ENCODE results near the gene ZNF783. TPM values are rescaled to one million over a fixed set of nuclear protein-coding genes. Genes with fewer than 3 reads are reported as not detected.
A peak's percentile ranks its signal among the peaks of the same experiment; 100 is the strongest.
"Not testable (repeated sequence)": the region's sequence is repeated elsewhere in the genome, so short reads cannot be mapped to it uniquely, and the experiment has no call there.

ZNF783 gene
- polyA plus RNA-seq (ENCODE audit: low read depth in 6 of 6) = 1 to 10 TPM; 1.3 to 9.2 (median 6.0) TPM

DNA sequence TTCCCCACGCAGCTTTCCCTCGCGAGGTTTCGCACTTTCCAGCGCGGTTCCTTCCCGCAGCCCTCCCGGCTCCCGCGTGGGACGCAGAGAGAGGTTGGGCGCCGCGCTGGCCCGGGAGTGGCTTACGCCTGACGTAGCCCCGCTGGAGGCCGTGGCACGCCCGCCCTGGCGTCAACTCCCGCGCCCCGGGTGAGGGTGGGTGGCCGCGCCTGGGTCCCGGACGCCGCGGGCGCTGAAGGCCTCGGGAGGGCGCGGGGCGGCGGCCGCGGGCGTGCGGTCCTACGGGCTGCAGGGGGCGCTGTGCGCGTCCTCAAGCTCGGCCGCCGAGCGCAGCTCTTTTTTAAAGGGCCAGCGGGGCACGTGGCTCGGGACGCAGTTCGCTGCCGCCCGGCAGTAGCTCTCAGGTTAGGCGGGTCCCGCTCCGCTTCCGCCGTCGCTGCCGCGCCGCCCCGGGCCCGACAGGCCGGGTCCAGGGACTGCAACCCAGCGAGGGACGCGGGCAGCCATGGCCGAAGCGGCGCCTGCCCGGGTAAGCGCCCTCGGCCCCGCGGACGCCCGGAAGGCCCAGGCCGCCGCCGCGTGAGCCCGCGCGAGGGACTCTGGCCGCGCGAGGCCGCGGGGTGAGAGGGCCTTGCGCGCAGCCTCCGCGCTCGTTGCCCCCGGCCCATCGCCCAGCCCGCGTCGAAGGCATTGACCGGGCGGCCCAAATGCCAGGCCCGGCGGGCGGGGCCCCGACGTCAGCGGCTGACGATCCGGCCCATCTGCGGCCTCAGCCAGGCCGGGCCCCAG, at the start of gene ZNF783:
TSS of gene ZNF783 (plus strand) at position 368 of the 789 bp plus-strand sequence. CDS start at position 506, 138 bp downstream.
- H3K4me3 Mint-ChIP-seq = peak within 1 kb of the TSS; percentile 84 to 92 (median 91)

DNA sequence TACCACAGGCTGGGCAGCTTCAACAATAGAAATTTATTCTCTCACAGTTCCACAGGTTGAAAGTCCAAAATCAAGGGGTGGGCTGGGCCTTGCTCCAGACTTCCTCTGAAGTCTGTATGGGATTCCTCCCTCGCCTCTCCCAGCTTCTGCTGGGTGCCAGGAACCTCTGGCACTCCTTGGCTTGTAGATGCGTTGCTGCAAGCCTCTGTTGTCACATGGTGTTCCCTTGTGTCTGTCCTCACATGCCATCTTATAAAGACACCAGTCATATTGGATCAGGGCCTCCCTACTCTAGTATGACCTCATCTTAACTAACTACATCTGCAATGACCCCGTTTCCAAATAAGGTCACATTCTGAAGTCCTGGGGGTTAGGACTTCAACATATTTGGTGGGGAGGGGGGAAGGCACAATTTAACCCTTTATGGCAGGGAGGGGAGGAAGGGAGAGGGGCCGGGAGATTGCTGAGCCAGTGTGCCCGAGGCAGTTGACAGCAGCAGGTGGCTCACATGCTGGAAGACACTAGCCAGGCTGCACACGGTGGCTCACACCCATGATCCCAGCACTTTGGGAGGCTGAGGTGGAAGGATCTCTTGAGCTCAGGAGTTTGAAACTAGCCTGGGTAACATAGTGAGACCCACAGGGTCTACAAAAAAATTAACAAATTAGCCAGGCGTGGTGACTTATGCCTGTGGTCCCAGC, 47.8 kb upstream of the ZNF783 start:
- DNase-seq (no peak), ATAC-seq (ENCODE audit: low read depth in 2 of 2) (no peak)
- peaks cover 15 to 26% of the 10 kb centered on the region in 2 donors for H3K36me3 Mint-ChIP-seq
- peak overlapping the region in 2 of 8 donors; percentile 9 to 59 for H3K4me3 Mint-ChIP-seq
- no peaks in the 10 kb centered on the region for H3K9me3 Mint-ChIP-seq
- no peak overlapping the region for H3K27ac Mint-ChIP-seq
- H3K4me1 Mint-ChIP-seq = peaks cover 4 to 16% (median 6%) of the 10 kb centered on the region in 3 donors
- no peaks in the 10 kb centered on the region for H3K27me3 Mint-ChIP-seq

More for the DNA sequence above, at the start of gene ZNF783:
- peak; percentile 84 to 85 for ATAC-seq (ENCODE audit: low read depth in 2 of 2)
- H3K36me3 Mint-ChIP-seq = peaks cover 0 to 9% of the 10 kb centered on the region in 2 donors
- peak within 1 kb of the TSS; percentile 66 to 97 (median 86) for H3K27ac Mint-ChIP-seq
- H3K4me1 Mint-ChIP-seq = peaks cover 23 to 40% (median 24%) of the 10 kb centered on the region in 3 donors
- peak; percentile 84 for DNase-seq
- no peaks in the 10 kb centered on the region for H3K27me3 Mint-ChIP-seq
- H3K9me3 Mint-ChIP-seq = no peaks in the 10 kb centered on the region

DNA sequence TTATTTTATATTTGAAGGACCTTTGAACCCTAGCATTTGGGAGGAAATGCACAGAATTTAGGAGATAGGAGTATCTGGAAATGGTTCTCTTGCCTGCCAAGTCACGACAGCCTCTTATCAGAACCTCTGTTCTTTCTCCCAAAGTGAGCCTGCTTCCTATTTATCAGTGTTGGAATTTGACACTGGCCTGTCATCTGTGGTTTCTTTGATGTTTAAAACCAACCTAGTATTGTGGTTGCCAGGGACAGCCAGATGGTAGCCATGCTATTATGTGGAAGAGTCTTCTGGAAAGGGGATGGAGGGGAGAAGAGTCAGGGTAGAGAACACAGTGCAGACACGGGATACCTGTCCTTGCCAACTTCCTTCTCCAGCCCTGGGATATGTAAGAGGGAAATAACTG, 45.6 kb upstream of the ZNF783 start:
- Mint-ChIP-seq H3K9me3 (no peaks in the 10 kb centered on the region), H3K4me1 (peaks cover 0 to 10% (median 4%) of the 10 kb centered on the region in 3 donors), H3K27ac (no peak overlapping the region), H3K4me3 (no peak overlapping the region), H3K27me3 (no peaks in the 10 kb centered on the region), H3K36me3 (peaks cover 18 to 25% of the 10 kb centered on the region in 2 donors)
- no peak for ATAC-seq (ENCODE audit: low read depth in 2 of 2)
- no peak for DNase-seq

DNA sequence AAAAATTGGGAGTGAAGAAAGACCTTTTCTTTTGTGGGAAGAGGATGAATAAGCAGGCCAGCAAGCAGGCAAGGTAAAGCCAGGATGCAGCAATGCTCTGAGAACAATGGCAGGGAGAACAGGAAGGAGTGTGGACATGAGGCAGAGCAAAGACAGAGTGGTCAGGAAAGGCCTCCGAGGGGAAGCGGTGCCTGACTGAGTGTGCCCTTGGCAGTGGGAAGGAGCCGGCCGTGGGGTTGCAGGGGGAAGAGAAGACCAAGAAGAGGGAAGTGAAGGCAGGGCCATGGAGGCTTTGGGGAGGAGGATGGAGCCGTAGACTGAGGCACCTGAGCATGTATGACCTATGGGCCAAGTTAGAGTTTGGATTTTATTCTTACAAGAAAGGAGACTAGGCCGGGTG, 44.4 kb upstream of the ZNF783 start:
- Mint-ChIP-seq H3K36me3 (peaks cover 14 to 32% of the 10 kb centered on the region in 2 donors), H3K4me3 (no peak overlapping the region), H3K27ac (no peak overlapping the region), H3K27me3 (no peaks in the 10 kb centered on the region), H3K9me3 (no peaks in the 10 kb centered on the region), H3K4me1 (peaks cover 0 to 15% (median 4%) of the 10 kb centered on the region in 3 donors)
- no peak for ATAC-seq (ENCODE audit: low read depth in 2 of 2)
- no peak for DNase-seq

DNA sequence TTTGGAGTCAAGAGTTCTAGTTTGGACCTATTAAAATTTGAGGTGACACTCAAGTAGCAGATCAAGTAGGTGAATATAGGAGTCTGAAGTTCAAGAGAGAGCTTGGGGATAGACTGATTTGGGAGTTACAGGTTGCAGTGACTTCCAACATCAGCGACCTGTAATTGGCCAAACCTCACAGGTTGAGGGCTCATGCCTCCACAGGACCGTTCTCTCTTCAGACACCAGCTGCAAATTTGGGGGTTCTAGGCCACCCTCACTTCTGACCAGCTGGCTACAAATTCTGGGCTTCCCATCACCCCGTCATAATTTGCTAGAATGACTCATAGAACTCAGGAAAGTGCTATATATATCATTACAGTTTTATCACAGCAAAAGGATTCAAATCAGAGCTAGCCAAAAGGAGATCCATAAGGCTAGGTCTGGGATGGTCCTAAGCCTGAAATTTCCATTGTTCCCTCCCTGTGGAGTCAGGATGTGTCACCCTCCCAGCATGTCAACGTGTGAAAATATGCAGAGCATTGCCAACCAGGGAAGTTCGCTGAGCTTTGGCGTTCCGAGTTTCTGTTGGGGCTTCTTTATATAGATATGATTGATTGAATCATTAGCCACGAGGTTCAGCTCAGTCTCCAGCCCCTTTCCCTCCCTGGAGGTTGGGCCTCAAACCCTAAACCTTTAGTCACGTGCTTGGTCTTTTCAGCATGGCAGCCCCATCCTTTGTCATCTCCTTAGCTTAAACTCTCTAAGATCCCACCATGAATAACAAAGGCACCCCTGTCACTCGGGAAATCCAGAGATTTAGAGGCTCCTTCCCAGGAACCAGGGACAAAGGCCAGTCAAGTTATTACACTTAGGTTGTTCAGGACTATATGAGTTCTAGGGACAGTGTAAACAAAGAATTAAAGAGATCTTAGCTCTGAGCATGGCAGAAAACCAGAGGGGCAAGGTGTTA, 43.3 kb upstream of the ZNF783 start:
- Mint-ChIP-seq H3K4me3 (no peak overlapping the region), H3K9me3 (no peaks in the 10 kb centered on the region), H3K27me3 (no peaks in the 10 kb centered on the region), H3K4me1 (peaks cover 0 to 15% (median 4%) of the 10 kb centered on the region in 3 donors), H3K36me3 (peaks cover 14 to 26% of the 10 kb centered on the region in 2 donors), H3K27ac (peak overlapping the region in 1 of 6 donors; percentile 87)
- no peak for DNase-seq
- no peak for ATAC-seq (ENCODE audit: low read depth in 2 of 2)

DNA sequence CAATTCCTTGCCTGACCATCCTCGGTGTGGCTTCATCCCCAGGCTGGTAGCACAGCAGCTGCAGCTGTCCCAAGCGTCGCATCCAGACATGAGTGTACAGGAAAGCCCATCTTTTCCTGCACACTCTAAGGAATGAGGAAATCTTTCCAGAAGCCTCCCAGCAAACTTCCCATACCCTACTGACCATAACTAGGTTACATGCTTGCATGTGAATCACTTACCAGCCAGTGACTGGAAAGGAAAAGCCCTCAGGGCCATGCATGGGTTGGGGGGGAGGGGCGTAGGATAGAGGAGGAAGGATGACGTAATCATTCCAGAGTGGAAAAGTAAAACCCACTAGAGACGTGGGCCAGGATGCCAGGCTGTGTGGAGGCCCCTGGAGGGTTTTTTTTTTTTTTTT, 41.5 kb upstream of the ZNF783 start:
- ATAC-seq (ENCODE audit: low read depth in 2 of 2) = no peak
- Mint-ChIP-seq H3K27me3 (no peaks in the 10 kb centered on the region), H3K9me3 (no peaks in the 10 kb centered on the region), H3K4me1 (peaks cover 0 to 15% (median 4%) of the 10 kb centered on the region in 3 donors), H3K36me3 (peaks cover 14 to 27% of the 10 kb centered on the region in 2 donors), H3K4me3 (no peak overlapping the region), H3K27ac (no peak overlapping the region)
- no peak for DNase-seq

DNA sequence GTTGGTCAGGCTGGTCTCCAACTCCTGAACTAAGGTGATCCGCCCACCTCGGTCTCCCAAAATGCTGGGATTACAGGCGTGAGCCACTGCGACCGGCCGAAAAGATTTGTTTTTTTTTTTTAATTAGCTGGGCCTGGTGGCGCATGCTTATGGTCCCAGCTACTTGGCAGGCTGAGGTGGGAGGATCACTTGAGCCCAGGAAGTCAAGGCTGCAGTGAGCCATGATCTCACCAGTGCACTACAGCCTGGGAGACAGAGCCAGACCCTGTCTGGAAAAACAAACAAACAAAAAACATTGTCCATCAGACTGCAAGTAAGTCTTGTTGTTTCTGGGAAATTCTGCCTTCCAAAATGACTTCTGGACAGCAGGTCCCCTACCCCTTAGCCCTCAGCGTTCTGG, 38.8 kb upstream of the ZNF783 start:
- no peak for ATAC-seq (ENCODE audit: low read depth in 2 of 2)
- no peak overlapping the region for H3K4me3 Mint-ChIP-seq
- H3K9me3 Mint-ChIP-seq = no peaks in the 10 kb centered on the region
- peaks cover 0 to 6% (median 4%) of the 10 kb centered on the region in 3 donors for H3K4me1 Mint-ChIP-seq
- H3K27ac Mint-ChIP-seq = no peak overlapping the region
- peaks cover 9 to 23% of the 10 kb centered on the region in 2 donors for H3K36me3 Mint-ChIP-seq
- DNase-seq = no peak
- H3K27me3 Mint-ChIP-seq = no peaks in the 10 kb centered on the region

DNA sequence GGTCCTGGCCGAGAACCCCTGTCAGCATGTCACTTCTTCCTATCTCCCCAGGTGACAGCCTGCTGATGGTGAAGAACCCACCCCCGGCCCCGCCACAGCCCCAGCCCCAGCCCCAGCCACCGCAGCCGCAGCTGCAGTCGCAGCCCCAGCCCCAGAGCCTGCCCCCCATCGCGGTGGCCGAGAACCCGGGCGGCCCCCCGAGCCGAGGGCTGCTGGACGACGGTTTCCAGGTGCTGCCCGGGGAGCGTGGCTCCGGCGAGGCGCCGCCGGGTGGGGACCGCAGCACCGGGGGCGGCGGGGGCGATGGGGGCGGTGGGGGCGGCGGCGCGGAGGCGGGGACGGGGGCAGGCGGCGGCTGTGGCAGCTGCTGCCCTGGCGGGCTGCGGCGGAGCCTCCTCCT, 38.2 kb upstream of the ZNF783 start:
- Mint-ChIP-seq H3K4me3 (no peak overlapping the region), H3K4me1 (peaks cover 0 to 5% (median 4%) of the 10 kb centered on the region in 3 donors), H3K9me3 (no peaks in the 10 kb centered on the region), H3K27ac (no peak overlapping the region), H3K36me3 (peaks cover 9 to 23% of the 10 kb centered on the region in 2 donors), H3K27me3 (no peaks in the 10 kb centered on the region)
- no peak for ATAC-seq (ENCODE audit: low read depth in 2 of 2)
- no peak for DNase-seq

DNA sequence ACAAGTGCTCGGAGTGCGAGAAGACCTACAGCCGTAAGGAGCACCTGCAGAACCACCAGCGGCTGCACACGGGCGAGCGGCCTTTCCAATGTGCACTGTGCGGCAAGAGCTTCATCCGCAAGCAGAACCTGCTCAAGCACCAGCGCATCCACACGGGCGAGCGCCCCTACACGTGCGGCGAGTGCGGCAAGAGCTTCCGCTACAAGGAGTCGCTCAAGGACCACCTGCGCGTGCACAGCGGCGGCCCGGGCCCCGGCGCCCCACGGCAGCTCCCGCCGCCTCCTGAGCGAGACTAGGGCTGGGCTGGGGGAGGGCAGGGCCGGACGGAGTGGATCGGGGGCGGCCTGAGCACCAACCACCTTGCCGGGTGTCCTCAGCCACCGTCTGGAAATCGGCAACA, 37.6 kb upstream of the ZNF783 start:
- Mint-ChIP-seq H3K4me3 (no peak overlapping the region), H3K9me3 (no peaks in the 10 kb centered on the region), H3K27me3 (peaks cover 0 to under 1% (median under 1%) of the 10 kb centered on the region in 3 donors), H3K36me3 (peaks cover 6 to 23% of the 10 kb centered on the region in 2 donors), H3K27ac (no peak overlapping the region), H3K4me1 (peaks cover 0 to 5% (median under 1%) of the 10 kb centered on the region in 3 donors)
- DNase-seq (no peak), ATAC-seq (ENCODE audit: low read depth in 2 of 2) (no peak)

DNA sequence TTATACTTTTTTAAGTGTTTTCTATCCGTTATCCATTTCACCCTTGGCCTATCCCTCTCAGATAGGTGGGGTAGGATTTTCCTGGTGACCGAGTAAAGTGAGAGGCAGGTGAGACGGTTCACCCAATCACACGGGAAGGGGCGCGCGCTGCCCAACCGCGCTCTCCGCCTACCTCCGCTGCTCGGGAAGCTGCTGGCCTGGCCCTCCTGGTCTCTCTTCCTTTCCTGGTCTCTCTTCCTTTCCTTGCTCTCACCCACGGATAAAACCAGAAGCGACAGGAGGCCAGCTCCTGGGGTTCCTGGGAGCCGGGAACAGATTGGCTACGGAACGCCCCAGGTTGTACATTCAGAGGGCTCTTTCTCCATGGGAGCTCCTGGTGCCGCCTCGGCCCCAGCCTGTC, 36.9 kb upstream of the ZNF783 start:
- Mint-ChIP-seq H3K4me1 (peaks cover 0 to 5% (median 0%) of the 10 kb centered on the region in 3 donors), H3K4me3 (peak overlapping the region in 1 of 8 donors; percentile 52), H3K36me3 (peaks cover 0 to 23% of the 10 kb centered on the region in 2 donors), H3K27ac (no peak overlapping the region), H3K9me3 (no peaks in the 10 kb centered on the region), H3K27me3 (peaks cover 0 to 6% (median 5%) of the 10 kb centered on the region in 3 donors)
- DNase-seq = no peak
- ATAC-seq (ENCODE audit: low read depth in 2 of 2) = no peak

DNA sequence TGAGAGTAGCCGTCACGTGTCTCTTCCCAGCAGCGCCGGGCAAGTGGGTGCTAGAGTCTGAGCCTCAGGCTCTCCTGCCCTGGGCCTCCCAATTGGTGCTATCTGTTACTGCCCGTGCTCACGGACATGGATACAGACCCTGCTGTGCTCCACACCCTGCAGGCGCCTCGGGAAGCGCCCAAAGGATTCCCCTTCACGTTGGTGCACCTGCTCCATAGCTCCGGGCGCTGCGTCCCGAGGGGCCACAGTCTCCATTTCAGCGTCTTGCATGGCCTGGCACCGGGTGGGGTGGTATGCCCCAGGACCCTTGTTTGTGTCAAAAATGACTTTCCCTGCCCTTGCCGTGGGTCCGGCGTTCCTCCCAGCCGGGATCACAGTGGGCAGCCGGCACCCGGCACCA, 36.3 kb upstream of the ZNF783 start:
- DNase-seq (no peak), ATAC-seq (ENCODE audit: low read depth in 2 of 2) (no peak)
- H3K36me3 Mint-ChIP-seq = peaks cover 0 to 23% of the 10 kb centered on the region in 2 donors
- peak overlapping the region in 1 of 8 donors; percentile 35 for H3K4me3 Mint-ChIP-seq
- peaks cover 0 to 6% (median 5%) of the 10 kb centered on the region in 3 donors for H3K27me3 Mint-ChIP-seq
- peak overlapping the region in 1 of 6 donors; percentile 76 for H3K27ac Mint-ChIP-seq
- peaks cover 0 to 5% (median 0%) of the 10 kb centered on the region in 3 donors for H3K4me1 Mint-ChIP-seq
- H3K9me3 Mint-ChIP-seq = no peaks in the 10 kb centered on the region

DNA sequence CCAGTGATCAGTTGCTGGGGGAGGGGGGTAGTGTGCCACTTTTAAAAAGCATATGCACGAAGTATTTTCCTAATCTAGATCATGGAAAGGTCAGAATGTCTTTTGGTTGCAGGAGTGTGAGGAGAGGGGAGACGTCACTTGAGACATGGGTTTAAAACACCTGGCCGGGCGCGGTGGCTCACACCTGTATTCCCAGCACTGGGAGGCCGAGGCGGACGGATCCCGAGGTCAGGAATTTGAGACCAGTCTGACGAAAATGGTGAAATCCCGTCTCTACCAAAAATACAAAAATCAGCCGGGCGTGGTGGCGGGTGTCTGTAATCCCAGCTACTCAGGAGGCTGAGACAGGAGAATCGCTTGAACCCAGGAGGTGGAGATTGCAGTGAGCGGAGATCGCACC, 35.6 kb upstream of the ZNF783 start:
- Mint-ChIP-seq H3K36me3 (peaks cover 0 to 19% of the 10 kb centered on the region in 2 donors), H3K27ac (peak overlapping the region in 1 of 6 donors; percentile 13)
- not testable (repeated sequence) for H3K4me3 Mint-ChIP-seq; H3K9me3 Mint-ChIP-seq; DNase-seq; H3K4me1 Mint-ChIP-seq; ATAC-seq (ENCODE audit: low read depth in 2 of 2); H3K27me3 Mint-ChIP-seq
